Measurements from ENCODE around the gene RAP2B.

- TF ChIP-seq, protein P1, sequence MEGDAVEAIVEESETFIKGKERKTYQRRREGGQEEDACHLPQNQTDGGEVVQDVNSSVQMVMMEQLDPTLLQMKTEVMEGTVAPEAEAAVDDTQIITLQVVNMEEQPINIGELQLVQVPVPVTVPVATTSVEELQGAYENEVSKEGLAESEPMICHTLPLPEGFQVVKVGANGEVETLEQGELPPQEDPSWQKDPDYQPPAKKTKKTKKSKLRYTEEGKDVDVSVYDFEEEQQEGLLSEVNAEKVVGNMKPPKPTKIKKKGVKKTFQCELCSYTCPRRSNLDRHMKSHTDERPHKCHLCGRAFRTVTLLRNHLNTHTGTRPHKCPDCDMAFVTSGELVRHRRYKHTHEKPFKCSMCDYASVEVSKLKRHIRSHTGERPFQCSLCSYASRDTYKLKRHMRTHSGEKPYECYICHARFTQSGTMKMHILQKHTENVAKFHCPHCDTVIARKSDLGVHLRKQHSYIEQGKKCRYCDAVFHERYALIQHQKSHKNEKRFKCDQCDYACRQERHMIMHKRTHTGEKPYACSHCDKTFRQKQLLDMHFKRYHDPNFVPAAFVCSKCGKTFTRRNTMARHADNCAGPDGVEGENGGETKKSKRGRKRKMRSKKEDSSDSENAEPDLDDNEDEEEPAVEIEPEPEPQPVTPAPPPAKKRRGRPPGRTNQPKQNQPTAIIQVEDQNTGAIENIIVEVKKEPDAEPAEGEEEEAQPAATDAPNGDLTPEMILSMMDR (IDR thresholded peaks at IDR 0.05), result no peak
- TF ChIP-seq POLR2A (IDR thresholded peaks at IDR 0.05), result no peak
Observed at GRCh38 chr3:153142961-153143360, 19.1 kb upstream of the RAP2B start.
